GM12878 (cell line): Measurements from ENCODE around the gene LTK. TPM values are rescaled to one million over a fixed set of nuclear protein-coding genes. Genes with fewer than 3 reads are reported as not detected.
A peak's percentile ranks its signal among the peaks of the same experiment; 100 is the strongest.

Experiments
- ATAC-seq: fragments of 200-7000 bp; cut with Tn5 transposase; 3 replicates; pipeline ENCODE4 v1.9.1; 2020; ENCODE audit warnings: mild to moderate bottlenecking, moderate library complexity
- BruUV-seq: library from RNA; stranded (reverse); fragments of 400-500 nt; replicated peaks from 2 replicates; lab custom pipeline; 2021; lab: Mats Ljungman, UMichigan
- CTCF ChIA-PET: fragments of 300-600 bp; sonication (Branson Sonifier 250); formaldehyde crosslinking; extraction: SDS; loops from one replicate; lab custom pipeline; 2021; ENCODE audit warnings: inconsistent platforms; lab: Yijun Ruan, JAX
- POLR2A ChIA-PET: fragments of 350-600 bp; formaldehyde crosslinking; extraction: SDS; loops from one replicate; lab custom pipeline; 2021; ENCODE audit warnings: inconsistent platforms; lab: Charles Lee
- RAD21 ChIA-PET: fragments of 300-600 bp; sonication (Branson Sonifier 250); formaldehyde crosslinking; loops from one replicate; lab custom pipeline; 2023; ENCODE audit warnings: antibody characterized with exemption; ENCODE audit not compliant: unreplicated experiment; lab: Charles Lee
- SMC1A ChIA-PET: fragments of 300-600 bp; sonication (Branson Sonifier 250); formaldehyde crosslinking; loops from one replicate; lab custom pipeline; 2023; ENCODE audit not compliant: unreplicated experiment, uncharacterized antibody; lab: Charles Lee
- DNase-seq: peaks from one replicate; pipeline ENCODE4 v3.0.0-alpha.2; 2011; ENCODE audit warnings: low read depth, low spot score
- FAIRE-seq: peaks from 3 replicates; lab custom pipeline; 2011; peaks lifted over from hg19 to GRCh38; lab: Jason Lieb, UNC
- H2AFZ ChIP-seq: 2 replicates; pipeline ENCODE4 v1.6.0; 2011; ENCODE audit warnings: low read depth, low read length, control low read depth; ENCODE audit not compliant: control insufficient read depth
- H3K27ac ChIP-seq: 2 replicates; pipeline ENCODE4 v1.5.1; 2011; ENCODE audit warnings: control low read depth; ENCODE audit not compliant: control insufficient read depth, insufficient read depth
- H3K27me3 ChIP-seq, 2 experiments: replicated peaks in 1 of 2; 2 replicates each; pipeline versions ENCODE4 v1.6.0 to v1.6.1; 2011; ENCODE audit warnings: low read length in 1 of 2; ENCODE audit not compliant: control insufficient read depth in 2 of 2, insufficient read depth in 2 of 2
- H3K36me3 ChIP-seq, 2 experiments: 2 replicates each; pipeline ENCODE4 v1.5.1; 2011; ENCODE audit warnings: low read length in 1 of 2; ENCODE audit not compliant: control insufficient read depth in 2 of 2, insufficient read depth in 2 of 2
- H3K4me1 ChIP-seq: 2 replicates; pipeline ENCODE4 v1.6.1; 2011; ENCODE audit warnings: mild to moderate bottlenecking, low read length, moderate library complexity, mixed read lengths; ENCODE audit not compliant: control insufficient read depth, insufficient read depth
- H3K4me2 ChIP-seq: 2 replicates; pipeline ENCODE4 v1.6.0; 2011; ENCODE audit warnings: control low read depth; ENCODE audit not compliant: control insufficient read depth, insufficient read depth
- H3K4me3 ChIP-seq: fragments of 200-600 bp; sonication (generic); 2 replicates; pipeline ENCODE4 v1.5.1; 2016
- H3K79me2 ChIP-seq: 2 replicates; pipeline ENCODE4 v1.6.0; 2011; ENCODE audit warnings: low read length; ENCODE audit not compliant: control insufficient read depth, insufficient read depth
- H3K9ac ChIP-seq: 2 replicates; pipeline ENCODE4 v1.8.0; 2011; ENCODE audit warnings: low read length, control low read depth, mixed read lengths; ENCODE audit not compliant: control insufficient read depth, insufficient read depth
- H3K9me3 ChIP-seq: replicated peaks from 3 replicates; pipeline ENCODE4 v1.5.1; 2011; ENCODE audit warnings: mild to moderate bottlenecking, low read length; ENCODE audit not compliant: control insufficient read depth, insufficient read depth
- H4K20me1 ChIP-seq: 2 replicates; pipeline ENCODE4 v1.6.0; 2011; ENCODE audit not compliant: control insufficient read depth, insufficient read depth
- BCLAF1 ChIP-seq: fragments of 450-650 bp; IDR thresholded peaks from 2 replicates; pipeline ENCODE4 v1.6.1; 2017; ENCODE audit warnings: antibody characterized with exemption, mild to moderate bottlenecking, moderate library complexity
- CREB1 ChIP-seq: IDR thresholded peaks from 2 replicates; pipeline ENCODE4 v1.6.1; 2012; ENCODE audit warnings: low read depth, mild to moderate bottlenecking, inconsistent platforms
- IKZF1 ChIP-seq: fragments of 450-650 bp; conservative IDR thresholded peaks from 2 replicates; pipeline ENCODE4 v1.6.1; 2017; ENCODE audit warnings: antibody characterized with exemption, mild to moderate bottlenecking
- YBX1 ChIP-seq: fragments of 450-650 bp; IDR thresholded peaks from 2 replicates; pipeline ENCODE4 v1.6.1; 2016; ENCODE audit warnings: antibody characterized with exemption
- WGBS: methylation state at CpG from one replicate; pipeline ENCODE4 v1.1.6; 2016; ENCODE audit warnings: low lambda C conversion rate; ENCODE audit not compliant: insufficient replicate concordance, insufficient coverage; ENCODE audit errors: missing lambda C conversion rate; 5-methylcytosine and 5-hydroxymethylcytosine counted together
- in situ Hi-C: fragments of 300-500 bp; cut with MboI; formaldehyde crosslinking; loops from 9 replicates; pipeline ENCODE4 v1.14.3; 2018; ENCODE audit warnings: mixed read lengths
- intact Hi-C: fragments of 100-400 bp; cut with micrococcal nuclease; formaldehyde crosslinking; loops from one replicate; pipeline ENCODE4 v1.14.2; 2022; ENCODE audit not compliant: unreplicated experiment
- polyA plus RNA-seq, 11 experiments: library from polyadenylated mRNA; depleted of rRNA in 4 of 11; unstranded in 6 of 11; stranded (reverse) in 5 of 11; fragments of >200 nt; fragmentation: Nextera tagmentation in 4 of 11; fragmentation: Illumina TruSeq in 1 of 11; extraction: Ambion mirVana in 4 of 11; extraction: Trizol in 1 of 11; gene quantifications; 1 replicate in 1 of 11; 2 replicates in 10 of 11; pipeline versions ENCODE4 v1.2.1 to v1.2.3, GENCODE V29; 2011 to 2016; ENCODE audit warnings: inconsistent platforms in 2 of 11, missing spikeins in 2 of 11, low read depth in 1 of 11
- total RNA-seq, 4 experiments: library from RNA; depleted of rRNA in 3 of 4; stranded (reverse); fragments of >200 nt in 3 of 4; fragmentation: Illumina TruSeq in 1 of 4; extraction: Trizol in 1 of 4; gene quantifications; 2 replicates each; pipeline versions ENCODE4 v1.2.1 to v1.2.3, GENCODE V29; 2013 to 2021

Gene LTK
- total and polyA plus RNA-seq, 10 of the 15 experiments (the other 5 are each of a cell fraction or from before 2014, with no cell fraction given): 0.07 to 0.80 (median 0.20) TPM; not detected in 1

DNA sequence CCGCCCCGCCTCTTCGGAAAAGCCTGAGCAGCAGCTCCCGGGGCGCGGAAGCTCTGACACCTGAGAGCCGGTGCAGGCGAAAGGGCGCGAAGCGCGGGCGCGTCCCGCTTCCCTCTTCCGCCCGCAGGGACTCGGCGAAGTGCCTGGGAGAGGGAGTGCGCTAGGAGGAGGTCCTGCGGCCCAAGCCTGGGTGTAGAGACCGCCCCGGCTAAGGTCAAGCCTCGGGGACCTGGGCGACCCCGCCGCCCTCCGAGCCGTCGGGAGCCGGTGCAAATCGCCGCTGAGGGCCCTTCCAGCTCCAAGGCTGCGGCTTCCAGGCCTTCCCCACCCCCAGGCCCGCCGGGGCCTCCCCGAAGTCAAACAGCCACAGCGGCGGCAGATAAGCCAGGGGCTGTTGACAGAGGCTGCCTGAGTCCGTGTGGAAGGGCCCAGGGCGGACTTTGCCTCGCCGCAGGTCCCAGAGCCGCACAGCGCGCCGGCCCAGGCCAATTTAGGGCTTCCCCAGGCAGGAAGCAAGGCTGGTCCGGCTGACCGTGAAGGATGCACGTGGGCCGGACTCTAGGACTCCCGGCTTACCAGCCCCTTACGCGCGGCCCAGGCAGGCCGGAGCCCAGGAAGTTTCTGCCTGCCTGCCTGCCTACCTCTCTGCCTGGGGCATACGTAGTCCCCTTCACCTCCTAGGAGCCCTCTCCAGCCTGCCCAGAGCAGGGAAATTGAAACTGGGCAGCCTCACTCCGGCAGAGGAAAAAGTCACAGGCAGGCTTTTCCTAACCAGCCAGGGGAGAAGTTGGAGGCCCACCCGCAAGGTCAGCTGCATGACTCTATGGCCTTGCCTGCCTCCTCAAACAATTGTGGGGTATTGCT lies 17.7 kb downstream of the LTK start:
- H3K27ac ChIP-seq: no peak overlapping the region
- FAIRE-seq: no peak
- in situ Hi-C loops (no loop called here), intact Hi-C loops (no loop called here)
- SMC1A ChIA-PET: interaction anchor here (0.8 to 1.3 kb wide), 2 partner anchors 30 to 200 kb away, joined by 3 to 4 read pairs; no protein-coding TSS in a partner anchor
- H3K9ac ChIP-seq: no peak overlapping the region
- no peaks in the 10 kb centered on the region for H3K79me2 ChIP-seq
- H3K9me3 ChIP-seq: no peaks in the 10 kb centered on the region
- H3K4me3 ChIP-seq: peak overlapping the region; percentile 73
- BruUV-seq: no TSS peak
- H3K27me3 ChIP-seq: peaks cover 7 to 8% of the 10 kb centered on the region in 2 experiments; a peak in 3 of 4 replicates
- CTCF ChIA-PET: interaction anchor here (1.8 kb wide), 1 partner anchor 30 kb away, joined by 5 read pairs; no protein-coding TSS in a partner anchor
- POLR2A ChIA-PET: interaction anchor here (0.6 kb wide), 1 partner anchor 15 kb away, joined by 3 read pairs; no protein-coding TSS in a partner anchor
- ATAC-seq: no peak
- H3K4me2 ChIP-seq: peak overlapping the region; percentile 89
- RAD21 ChIA-PET: interaction anchor here (1.1 kb wide), 1 partner anchor 18 kb away, joined by 3 read pairs; the partner anchor contains the start of gene LTK
- 61% methylated on average over 43 of the region's 59 CpGs for WGBS
- H3K36me3 ChIP-seq: no peaks in the 10 kb centered on the region
- no peak for DNase-seq
- peaks cover 18% of the 10 kb centered on the region for H3K4me1 ChIP-seq
- no peaks in the 10 kb centered on the region; the same call in 1 of the 2 replicates for H4K20me1 ChIP-seq
- no peak overlapping the region for H2AFZ ChIP-seq
- TF ChIP-seq CREB1: no peak
- TF ChIP-seq YBX1: no peak
- no peak for TF ChIP-seq BCLAF1
- peak; percentile 38 for TF ChIP-seq IKZF1
